ENCODE results near the gene TCEA3. TPM values are rescaled to one million over a fixed set of nuclear protein-coding genes. Genes with fewer than 3 reads are reported as not detected.
A peak's percentile ranks its signal among the peaks of the same experiment; 100 is the strongest.

The TCEA3 gene
- total RNA-seq, 1 donor from 2014 or later, result 9.7 TPM

DNA sequence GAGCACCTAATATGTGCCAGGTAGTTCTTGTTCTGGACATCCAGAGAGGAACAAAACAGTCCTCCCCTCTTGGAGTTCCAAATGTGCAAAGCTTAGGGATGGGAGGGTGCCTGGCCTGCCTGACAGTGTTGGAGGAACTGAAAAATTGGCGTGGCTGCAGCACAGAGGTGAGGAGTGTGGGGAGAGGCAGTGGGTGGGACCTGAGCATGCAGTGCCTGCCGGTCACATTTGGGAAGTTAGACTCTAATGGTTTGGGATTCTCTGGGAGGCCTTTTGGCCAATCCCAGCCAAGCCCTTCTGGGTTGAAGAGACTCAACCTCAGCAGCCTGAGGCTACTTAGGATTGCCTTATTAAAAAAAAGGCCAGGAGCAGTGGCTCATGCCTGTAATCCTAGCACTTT is 2.3 kb upstream of the TCEA3 start:
- Mint-ChIP-seq H3K4me1 (ENCODE audit: unreplicated experiment) (peaks cover 15% of the 10 kb centered on the region), H3K36me3 (ENCODE audit: low read depth, unreplicated experiment) (peaks cover 19% of the 10 kb centered on the region), H3K9me3 (ENCODE audit: unreplicated experiment) (no peaks in the 10 kb centered on the region), H3K27me3 (ENCODE audit: unreplicated experiment) (peaks cover 20% of the 10 kb centered on the region), H3K27ac (ENCODE audit: unreplicated experiment) (no peak overlapping the region), H3K4me3 (ENCODE audit: unreplicated experiment) (no peak overlapping the region)
- DNase-seq (ENCODE audit: low spot score), result no peak
- TF ChIP-seq, protein P1, sequence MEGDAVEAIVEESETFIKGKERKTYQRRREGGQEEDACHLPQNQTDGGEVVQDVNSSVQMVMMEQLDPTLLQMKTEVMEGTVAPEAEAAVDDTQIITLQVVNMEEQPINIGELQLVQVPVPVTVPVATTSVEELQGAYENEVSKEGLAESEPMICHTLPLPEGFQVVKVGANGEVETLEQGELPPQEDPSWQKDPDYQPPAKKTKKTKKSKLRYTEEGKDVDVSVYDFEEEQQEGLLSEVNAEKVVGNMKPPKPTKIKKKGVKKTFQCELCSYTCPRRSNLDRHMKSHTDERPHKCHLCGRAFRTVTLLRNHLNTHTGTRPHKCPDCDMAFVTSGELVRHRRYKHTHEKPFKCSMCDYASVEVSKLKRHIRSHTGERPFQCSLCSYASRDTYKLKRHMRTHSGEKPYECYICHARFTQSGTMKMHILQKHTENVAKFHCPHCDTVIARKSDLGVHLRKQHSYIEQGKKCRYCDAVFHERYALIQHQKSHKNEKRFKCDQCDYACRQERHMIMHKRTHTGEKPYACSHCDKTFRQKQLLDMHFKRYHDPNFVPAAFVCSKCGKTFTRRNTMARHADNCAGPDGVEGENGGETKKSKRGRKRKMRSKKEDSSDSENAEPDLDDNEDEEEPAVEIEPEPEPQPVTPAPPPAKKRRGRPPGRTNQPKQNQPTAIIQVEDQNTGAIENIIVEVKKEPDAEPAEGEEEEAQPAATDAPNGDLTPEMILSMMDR (IDR thresholded peaks at IDR 0.05; ENCODE audit: unreplicated experiment), result no peak

GRCh38 chr1:23425193-23425494 is 596 bp upstream of the TCEA3 start:
- peaks cover 15% of the 10 kb centered on the region for H3K4me1 Mint-ChIP-seq (ENCODE audit: unreplicated experiment)
- DNase-seq (ENCODE audit: low spot score), result no peak
- H3K9me3 Mint-ChIP-seq (ENCODE audit: unreplicated experiment), result no peaks in the 10 kb centered on the region
- peaks cover 22% of the 10 kb centered on the region for H3K27me3 Mint-ChIP-seq (ENCODE audit: unreplicated experiment)
- TF ChIP-seq, protein P1 (IDR thresholded peaks at IDR 0.05; ENCODE audit: unreplicated experiment), result no peak
- H3K36me3 Mint-ChIP-seq (ENCODE audit: low read depth, unreplicated experiment), result peaks cover 19% of the 10 kb centered on the region
- peak overlapping the region; percentile 84 for H3K4me3 Mint-ChIP-seq (ENCODE audit: unreplicated experiment)
- H3K27ac Mint-ChIP-seq (ENCODE audit: unreplicated experiment), result no peak overlapping the region

- TF ChIP-seq, protein P1 (IDR thresholded peaks at IDR 0.05; ENCODE audit: unreplicated experiment), result no peak
- DNase-seq (ENCODE audit: low spot score), result no peak
- H3K27ac Mint-ChIP-seq (ENCODE audit: unreplicated experiment), result peak overlapping the region; percentile 2
- H3K36me3 Mint-ChIP-seq (ENCODE audit: low read depth, unreplicated experiment), result peaks cover 16% of the 10 kb centered on the region
- H3K9me3 Mint-ChIP-seq (ENCODE audit: unreplicated experiment), result no peaks in the 10 kb centered on the region
- peaks cover 23% of the 10 kb centered on the region for H3K4me1 Mint-ChIP-seq (ENCODE audit: unreplicated experiment)
- H3K27me3 Mint-ChIP-seq (ENCODE audit: unreplicated experiment), result peaks cover 25% of the 10 kb centered on the region
- H3K4me3 Mint-ChIP-seq (ENCODE audit: unreplicated experiment), result peak overlapping the region; percentile 78
These were observed 894 bp downstream of the TCEA3 start for GRCh38 chr1:23423415-23424292.

GRCh38 chr1:23422941-23423340 is 1.6 kb downstream of the TCEA3 start:
- Mint-ChIP-seq H3K4me3 (ENCODE audit: unreplicated experiment) (no peak overlapping the region), H3K9me3 (ENCODE audit: unreplicated experiment) (no peaks in the 10 kb centered on the region), H3K27me3 (ENCODE audit: unreplicated experiment) (peaks cover 24% of the 10 kb centered on the region), H3K36me3 (ENCODE audit: low read depth, unreplicated experiment) (peaks cover 11% of the 10 kb centered on the region), H3K4me1 (ENCODE audit: unreplicated experiment) (peaks cover 23% of the 10 kb centered on the region), H3K27ac (ENCODE audit: unreplicated experiment) (peak overlapping the region; percentile 2)
- TF ChIP-seq, protein P1 (IDR thresholded peaks at IDR 0.05; ENCODE audit: unreplicated experiment), result no peak
- no peak for DNase-seq (ENCODE audit: low spot score)

GRCh38 chr1:23422241-23422877 is 2.2 kb downstream of the TCEA3 start:
- peaks cover 23% of the 10 kb centered on the region for H3K4me1 Mint-ChIP-seq (ENCODE audit: unreplicated experiment)
- no peaks in the 10 kb centered on the region for H3K9me3 Mint-ChIP-seq (ENCODE audit: unreplicated experiment)
- peaks cover 22% of the 10 kb centered on the region for H3K27me3 Mint-ChIP-seq (ENCODE audit: unreplicated experiment)
- peaks cover 9% of the 10 kb centered on the region for H3K36me3 Mint-ChIP-seq (ENCODE audit: low read depth, unreplicated experiment)
- TF ChIP-seq, protein P1 (IDR thresholded peaks at IDR 0.05; ENCODE audit: unreplicated experiment), result no peak
- DNase-seq (ENCODE audit: low spot score), result no peak
- H3K27ac Mint-ChIP-seq (ENCODE audit: unreplicated experiment), result peak overlapping the region; percentile 9
- H3K4me3 Mint-ChIP-seq (ENCODE audit: unreplicated experiment), result no peak overlapping the region

All from endothelial cell (in vitro differentiated cells).